LNCaP clone FGC (cell line): ENCODE results near the gene HPS1.

ENCODE experiments used
- DNase-seq: peaks from one replicate; pipeline ENCODE4 v3.0.0-alpha.2; 2011; ENCODE audit warnings: low read depth
- H3K4me3 ChIP-seq: 2 replicates; pipeline ENCODE4 v1.5.1; 2011; ENCODE audit warnings: mild to moderate bottlenecking, low read depth, low read length, control low read depth
- CTCF ChIP-seq: IDR thresholded peaks from 2 replicates; pipeline ENCODE4 v1.5.1; 2012; ENCODE audit warnings: mild to moderate bottlenecking; ENCODE audit not compliant: control insufficient read depth, insufficient read depth; ENCODE audit errors: extremely low read depth

HPS1 gene

GRCh38 chr10:98472196-98472595 lies 25.5 kb upstream of the HPS1 start:
- no peak overlapping the region for H3K4me3 ChIP-seq
- no peak for DNase-seq
- TF ChIP-seq CTCF = no peak

GRCh38 chr10:98470850-98471249 lies 24.1 kb upstream of the HPS1 start:
- DNase-seq = no peak
- no peak overlapping the region for H3K4me3 ChIP-seq

GRCh38 chr10:98469001-98469931 lies 22.5 kb upstream of the HPS1 start:
- no peak for DNase-seq
- TF ChIP-seq CTCF = no peak
- H3K4me3 ChIP-seq = no peak overlapping the region

More at GRCh38 chr10:98470850-98471249, 24.1 kb upstream of the HPS1 start:
- TF ChIP-seq CTCF = no peak

GRCh38 chr10:98467506-98468318 lies 21.0 kb upstream of the HPS1 start:
- TF ChIP-seq CTCF = peak; percentile 88
- peak; percentile 72 for DNase-seq
- H3K4me3 ChIP-seq = no peak overlapping the region

GRCh38 chr10:98466861-98467505 lies 20.2 kb upstream of the HPS1 start:
- TF ChIP-seq CTCF = no peak
- DNase-seq = no peak
- H3K4me3 ChIP-seq = no peak overlapping the region

GRCh38 chr10:98465866-98466265 lies 19.1 kb upstream of the HPS1 start:
- H3K4me3 ChIP-seq = no peak overlapping the region
- no peak for DNase-seq
- TF ChIP-seq CTCF = no peak
